Cardiac fibroblast (primary cell): ENCODE results near the gene TARDBP.

Source experiments
- DNase-seq, 2 donors: peaks; one replicate each; pipeline versions ENCODE4 v3.0.0 to v3.0.0-alpha.2; 2010; ENCODE audit warnings: low read depth in 2 of 2
- H3K4me3 ChIP-seq, 2 donors: replicated peaks in 1 of 2; 1 replicate in 1 of 2; 2 replicates in 1 of 2; pipeline ENCODE4 v1.5.1; 2011; ENCODE audit warnings: low read depth in 2 of 2, low read length in 2 of 2, mild to moderate bottlenecking in 2 of 2, moderate library complexity in 1 of 2
- TF ChIP-seq, protein P1 (sequence below): IDR thresholded peaks from one replicate; pipeline ENCODE4 v1.5.1; 2011; ENCODE audit warnings: low read depth, mild to moderate bottlenecking, low read length, inconsistent platforms

The TARDBP gene

GRCh38 chr1:11054666-11055065 is 42.2 kb downstream of the TARDBP start:
- no peak overlapping the region for H3K4me3 ChIP-seq
- no peak for DNase-seq
- TF ChIP-seq, protein P1, sequence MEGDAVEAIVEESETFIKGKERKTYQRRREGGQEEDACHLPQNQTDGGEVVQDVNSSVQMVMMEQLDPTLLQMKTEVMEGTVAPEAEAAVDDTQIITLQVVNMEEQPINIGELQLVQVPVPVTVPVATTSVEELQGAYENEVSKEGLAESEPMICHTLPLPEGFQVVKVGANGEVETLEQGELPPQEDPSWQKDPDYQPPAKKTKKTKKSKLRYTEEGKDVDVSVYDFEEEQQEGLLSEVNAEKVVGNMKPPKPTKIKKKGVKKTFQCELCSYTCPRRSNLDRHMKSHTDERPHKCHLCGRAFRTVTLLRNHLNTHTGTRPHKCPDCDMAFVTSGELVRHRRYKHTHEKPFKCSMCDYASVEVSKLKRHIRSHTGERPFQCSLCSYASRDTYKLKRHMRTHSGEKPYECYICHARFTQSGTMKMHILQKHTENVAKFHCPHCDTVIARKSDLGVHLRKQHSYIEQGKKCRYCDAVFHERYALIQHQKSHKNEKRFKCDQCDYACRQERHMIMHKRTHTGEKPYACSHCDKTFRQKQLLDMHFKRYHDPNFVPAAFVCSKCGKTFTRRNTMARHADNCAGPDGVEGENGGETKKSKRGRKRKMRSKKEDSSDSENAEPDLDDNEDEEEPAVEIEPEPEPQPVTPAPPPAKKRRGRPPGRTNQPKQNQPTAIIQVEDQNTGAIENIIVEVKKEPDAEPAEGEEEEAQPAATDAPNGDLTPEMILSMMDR, result no peak

DNA sequence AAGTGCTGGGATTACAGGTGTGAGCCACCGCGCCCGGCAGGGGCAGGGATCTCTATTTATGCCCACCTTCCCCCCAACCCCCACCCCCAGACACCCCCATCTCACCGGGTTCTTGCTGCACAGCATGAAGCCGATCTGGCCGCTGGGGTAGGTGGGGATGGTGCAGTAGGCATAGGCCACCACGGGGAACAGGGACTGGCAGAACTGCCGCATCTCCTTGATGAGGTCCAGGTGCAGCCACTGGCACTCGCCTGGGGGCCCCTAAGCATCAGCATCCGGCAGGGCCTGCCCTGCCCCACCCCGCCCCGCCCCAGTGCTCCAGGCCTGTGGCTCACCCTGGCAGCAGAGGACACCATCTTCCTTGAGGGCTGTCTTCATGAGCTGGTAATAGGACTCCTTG is 43.2 kb downstream of the TARDBP start:
- TF ChIP-seq, protein P1, result no peak
- DNase-seq, result no peak
- H3K4me3 ChIP-seq, result no peak overlapping the region

GRCh38 chr1:11056504-11056903 is 44.0 kb downstream of the TARDBP start:
- H3K4me3 ChIP-seq, result no peak overlapping the region
- DNase-seq, result no peak
- TF ChIP-seq, protein P1, result no peak

DNA sequence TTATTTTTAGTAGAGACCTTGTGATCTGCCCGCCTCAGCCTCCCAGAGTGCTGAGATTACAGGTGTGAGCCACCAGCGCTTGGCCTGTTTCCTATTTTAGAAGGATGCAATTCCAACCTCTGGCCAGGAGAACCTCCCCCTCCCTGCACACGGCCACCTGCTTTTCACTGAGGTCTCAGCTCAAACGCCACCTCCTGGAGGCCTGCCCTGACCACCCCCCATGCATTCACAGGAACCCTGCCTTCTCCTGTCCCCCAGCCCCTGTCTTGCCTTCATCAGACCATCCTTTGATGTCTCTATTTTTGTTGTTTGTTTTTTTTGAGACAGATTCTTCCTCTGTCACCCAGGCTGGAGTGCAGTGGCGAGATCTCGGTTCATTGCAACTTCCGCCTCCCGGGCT is 45.0 kb downstream of the TARDBP start:
- no peak for DNase-seq
- TF ChIP-seq, protein P1, result no peak
- no peak overlapping the region for H3K4me3 ChIP-seq

- no peak for DNase-seq
- H3K4me3 ChIP-seq, result no peak overlapping the region
- TF ChIP-seq, protein P1, result no peak
Measured at GRCh38 chr1:11058026-11058425, 45.6 kb downstream of the TARDBP start.

- DNase-seq, result no peak
- H3K4me3 ChIP-seq, result peak overlapping the region; percentile 89 to 91
- TF ChIP-seq, protein P1, result no peak
Measured at GRCh38 chr1:11058595-11059154, 46.2 kb downstream of the TARDBP start.
